Neural cell (in vitro differentiated cells): Measurements from ENCODE around the gene RTN4RL1.

ENCODE experiments used
- EP300 ChIP-seq: fragments of 450-650 bp; conservative IDR thresholded peaks from 2 replicates; pipeline ENCODE4 v1.6.1; 2014; ENCODE audit warnings: antibody characterized with exemption, mild to moderate bottlenecking, moderate library complexity; ENCODE audit not compliant: poor library complexity, severe bottlenecking
- EZH2 ChIP-seq: fragments of 200-600, 300-800 bp; shearing (Covaris generic), sonication (generic); IDR thresholded peaks from 2 replicates; pipeline ENCODE4 v1.6.1; 2014; ENCODE audit warnings: antibody characterized with exemption, low read length, borderline replicate concordance, mild to moderate bottlenecking; ENCODE audit not compliant: insufficient read depth, poor library complexity, severe bottlenecking
- POLR2AphosphoS5 ChIP-seq: IDR thresholded peaks from 2 replicates; pipeline ENCODE4 v1.6.1; 2012
- TF ChIP-seq, protein P1 (sequence below): fragments of 450-650 bp; IDR thresholded peaks from 2 replicates; pipeline ENCODE4 v1.5.1; 2014; ENCODE audit warnings: antibody characterized with exemption, mild to moderate bottlenecking, moderate library complexity; ENCODE audit not compliant: poor library complexity, severe bottlenecking

DNA sequence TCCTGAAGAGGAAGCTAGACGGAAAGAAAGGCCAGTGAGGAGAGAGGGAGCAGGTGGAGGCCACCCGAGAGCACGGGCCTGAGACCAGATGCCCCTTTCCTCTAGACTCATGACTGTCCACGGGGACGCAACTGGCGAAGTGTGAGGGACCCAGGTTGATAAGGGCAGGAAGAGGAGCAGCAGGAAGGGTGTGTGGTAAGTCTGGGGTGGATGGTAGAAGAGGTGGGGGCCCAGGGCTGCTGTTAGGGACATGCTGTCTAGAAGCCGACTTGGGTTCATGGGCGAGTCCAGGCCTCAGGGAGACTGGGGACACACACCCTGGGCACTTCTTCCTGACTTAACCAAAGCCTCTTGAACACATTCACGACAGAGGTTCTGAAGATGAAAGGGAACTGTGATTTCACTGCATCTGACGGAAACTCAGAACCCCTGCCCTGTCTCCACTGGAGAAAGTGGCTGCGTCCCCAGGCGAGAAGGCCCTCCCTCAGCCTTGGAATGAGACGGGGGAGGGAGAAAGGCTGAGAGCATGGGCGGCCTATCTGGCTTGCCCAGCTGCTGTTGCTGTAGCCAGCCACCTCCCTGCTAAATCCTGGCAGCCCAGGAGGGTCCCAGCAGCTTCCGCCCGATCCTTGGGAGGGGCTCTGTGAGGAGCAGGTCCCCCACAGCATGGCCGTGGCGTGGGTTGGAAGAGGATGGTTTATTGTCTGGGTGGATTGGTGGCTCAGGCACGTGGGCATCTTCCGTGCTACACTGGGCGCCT is 35.7 kb upstream of the RTN4RL1 start:
- no peak for TF ChIP-seq EP300
- no peak for TF ChIP-seq POLR2AphosphoS5
- TF ChIP-seq, protein P1, sequence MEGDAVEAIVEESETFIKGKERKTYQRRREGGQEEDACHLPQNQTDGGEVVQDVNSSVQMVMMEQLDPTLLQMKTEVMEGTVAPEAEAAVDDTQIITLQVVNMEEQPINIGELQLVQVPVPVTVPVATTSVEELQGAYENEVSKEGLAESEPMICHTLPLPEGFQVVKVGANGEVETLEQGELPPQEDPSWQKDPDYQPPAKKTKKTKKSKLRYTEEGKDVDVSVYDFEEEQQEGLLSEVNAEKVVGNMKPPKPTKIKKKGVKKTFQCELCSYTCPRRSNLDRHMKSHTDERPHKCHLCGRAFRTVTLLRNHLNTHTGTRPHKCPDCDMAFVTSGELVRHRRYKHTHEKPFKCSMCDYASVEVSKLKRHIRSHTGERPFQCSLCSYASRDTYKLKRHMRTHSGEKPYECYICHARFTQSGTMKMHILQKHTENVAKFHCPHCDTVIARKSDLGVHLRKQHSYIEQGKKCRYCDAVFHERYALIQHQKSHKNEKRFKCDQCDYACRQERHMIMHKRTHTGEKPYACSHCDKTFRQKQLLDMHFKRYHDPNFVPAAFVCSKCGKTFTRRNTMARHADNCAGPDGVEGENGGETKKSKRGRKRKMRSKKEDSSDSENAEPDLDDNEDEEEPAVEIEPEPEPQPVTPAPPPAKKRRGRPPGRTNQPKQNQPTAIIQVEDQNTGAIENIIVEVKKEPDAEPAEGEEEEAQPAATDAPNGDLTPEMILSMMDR: no peak
- no peak for TF ChIP-seq EZH2
